Measurements from ENCODE around the gene COL25A1.

The COL25A1 gene

GRCh38 chr4:109205186-109205585 is 97.3 kb downstream of the COL25A1 start:
- Histone ChIP-seq H3K27ac (no peak overlapping the region), H3K4me3 (ENCODE audit: low read depth, low read length) (no peak overlapping the region), H3K9me3 (ENCODE audit: severe bottlenecking) (no peaks in the 10 kb centered on the region), H3K27me3 (ENCODE audit: insufficient read depth, low read depth, severe bottlenecking) (no peaks in the 10 kb centered on the region), H3K36me3 (no peaks in the 10 kb centered on the region)
- DNase-seq: no peak
- TF ChIP-seq, protein P1, sequence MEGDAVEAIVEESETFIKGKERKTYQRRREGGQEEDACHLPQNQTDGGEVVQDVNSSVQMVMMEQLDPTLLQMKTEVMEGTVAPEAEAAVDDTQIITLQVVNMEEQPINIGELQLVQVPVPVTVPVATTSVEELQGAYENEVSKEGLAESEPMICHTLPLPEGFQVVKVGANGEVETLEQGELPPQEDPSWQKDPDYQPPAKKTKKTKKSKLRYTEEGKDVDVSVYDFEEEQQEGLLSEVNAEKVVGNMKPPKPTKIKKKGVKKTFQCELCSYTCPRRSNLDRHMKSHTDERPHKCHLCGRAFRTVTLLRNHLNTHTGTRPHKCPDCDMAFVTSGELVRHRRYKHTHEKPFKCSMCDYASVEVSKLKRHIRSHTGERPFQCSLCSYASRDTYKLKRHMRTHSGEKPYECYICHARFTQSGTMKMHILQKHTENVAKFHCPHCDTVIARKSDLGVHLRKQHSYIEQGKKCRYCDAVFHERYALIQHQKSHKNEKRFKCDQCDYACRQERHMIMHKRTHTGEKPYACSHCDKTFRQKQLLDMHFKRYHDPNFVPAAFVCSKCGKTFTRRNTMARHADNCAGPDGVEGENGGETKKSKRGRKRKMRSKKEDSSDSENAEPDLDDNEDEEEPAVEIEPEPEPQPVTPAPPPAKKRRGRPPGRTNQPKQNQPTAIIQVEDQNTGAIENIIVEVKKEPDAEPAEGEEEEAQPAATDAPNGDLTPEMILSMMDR (IDR thresholded peaks at IDR 0.05; ENCODE audit: low read depth, low read length): no peak

- H3K36me3 ChIP-seq: no peaks in the 10 kb centered on the region
- TF ChIP-seq, protein P1 (IDR thresholded peaks at IDR 0.05; ENCODE audit: low read depth, low read length): no peak
- no peak overlapping the region for H3K27ac ChIP-seq
- no peak for DNase-seq
- no peak overlapping the region for H3K4me3 ChIP-seq (ENCODE audit: low read depth, low read length)
- H3K9me3 ChIP-seq (ENCODE audit: severe bottlenecking): no peaks in the 10 kb centered on the region
- H3K27me3 ChIP-seq (ENCODE audit: insufficient read depth, low read depth, severe bottlenecking): no peaks in the 10 kb centered on the region
These were observed 102.9 kb downstream of the COL25A1 start for GRCh38 chr4:109199585-109199984.

GRCh38 chr4:109195646-109196045 is 106.8 kb downstream of the COL25A1 start:
- DNase-seq: no peak
- Histone ChIP-seq H3K9me3 (ENCODE audit: severe bottlenecking) (no peaks in the 10 kb centered on the region), H3K27ac (no peak overlapping the region), H3K4me3 (ENCODE audit: low read depth, low read length) (no peak overlapping the region), H3K27me3 (ENCODE audit: insufficient read depth, low read depth, severe bottlenecking) (no peaks in the 10 kb centered on the region), H3K36me3 (no peaks in the 10 kb centered on the region)
- TF ChIP-seq, protein P1 (IDR thresholded peaks at IDR 0.05; ENCODE audit: low read depth, low read length): no peak

- Histone ChIP-seq H3K4me3 (ENCODE audit: low read depth, low read length) (no peak overlapping the region), H3K27ac (no peak overlapping the region), H3K36me3 (no peaks in the 10 kb centered on the region), H3K9me3 (ENCODE audit: severe bottlenecking) (no peaks in the 10 kb centered on the region), H3K27me3 (ENCODE audit: insufficient read depth, low read depth, severe bottlenecking) (no peaks in the 10 kb centered on the region)
- TF ChIP-seq, protein P1 (IDR thresholded peaks at IDR 0.05; ENCODE audit: low read depth, low read length): no peak
- no peak for DNase-seq
These were observed 111.2 kb downstream of the COL25A1 start for GRCh38 chr4:109191216-109191615.

DNA sequence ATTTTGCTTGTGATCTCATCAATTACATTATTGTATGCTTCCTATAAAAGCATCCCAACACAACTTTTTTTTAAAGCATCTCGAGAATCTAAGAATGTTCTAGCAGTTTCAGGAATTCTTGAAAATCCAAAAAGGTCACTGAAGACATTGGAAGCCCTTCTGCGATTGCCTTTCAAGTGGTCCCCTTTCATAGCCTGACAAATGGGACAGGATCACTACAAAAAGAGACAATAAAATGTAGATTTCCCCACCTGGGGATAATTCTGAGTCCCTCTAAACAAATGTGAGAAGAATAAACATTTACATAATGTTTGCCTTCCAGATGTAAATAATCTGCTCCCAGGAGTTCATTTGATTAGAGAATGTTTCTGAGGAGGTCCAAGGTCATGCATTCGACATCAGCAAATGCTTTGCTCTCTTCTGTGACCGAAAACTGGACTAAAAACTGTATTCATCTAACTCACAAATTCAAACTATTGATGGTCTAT is 116.0 kb downstream of the COL25A1 start:
- DNase-seq: no peak
- H3K36me3 ChIP-seq: no peaks in the 10 kb centered on the region
- H3K4me3 ChIP-seq (ENCODE audit: low read depth, low read length): no peak overlapping the region
- no peaks in the 10 kb centered on the region for H3K9me3 ChIP-seq (ENCODE audit: severe bottlenecking)
- H3K27ac ChIP-seq: no peak overlapping the region
- no peaks in the 10 kb centered on the region for H3K27me3 ChIP-seq (ENCODE audit: insufficient read depth, low read depth, severe bottlenecking)
- TF ChIP-seq, protein P1 (IDR thresholded peaks at IDR 0.05; ENCODE audit: low read depth, low read length): no peak

DNA sequence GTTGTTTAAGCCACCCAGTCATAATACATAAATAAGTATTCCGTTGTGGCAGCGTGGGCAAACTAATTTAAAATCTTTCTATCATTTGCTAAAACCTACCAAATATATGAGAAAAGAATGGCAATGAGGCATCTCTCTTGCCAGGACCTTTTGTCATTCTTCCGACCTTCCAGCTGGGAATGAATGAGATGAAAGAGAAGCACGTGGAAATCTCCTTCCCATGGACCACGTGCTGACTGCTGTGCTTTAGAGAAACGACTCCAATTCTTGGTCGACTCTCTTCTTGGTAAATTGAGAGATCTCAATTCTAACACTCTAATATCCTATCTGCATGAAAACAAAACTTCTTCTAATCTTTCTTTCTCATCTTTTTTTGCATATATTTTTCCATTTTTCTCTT is 116.5 kb downstream of the COL25A1 start:
- H3K4me3 ChIP-seq (ENCODE audit: low read depth, low read length): no peak overlapping the region
- no peaks in the 10 kb centered on the region for H3K36me3 ChIP-seq
- no peak overlapping the region for H3K27ac ChIP-seq
- no peaks in the 10 kb centered on the region for H3K27me3 ChIP-seq (ENCODE audit: insufficient read depth, low read depth, severe bottlenecking)
- DNase-seq: no peak
- H3K9me3 ChIP-seq (ENCODE audit: severe bottlenecking): no peaks in the 10 kb centered on the region
- TF ChIP-seq, protein P1 (IDR thresholded peaks at IDR 0.05; ENCODE audit: low read depth, low read length): no peak

All from WERI-Rb-1 (cell line).